Ishikawa (cell line): ENCODE results near the gene OMA1.

ENCODE experiments used
- CEBPB ChIP-seq: IDR thresholded peaks from 2 replicates; pipeline ENCODE4 v1.6.1; 2012
- EGR1 ChIP-seq: IDR thresholded peaks from 2 replicates; pipeline ENCODE4 v1.6.1; 2012
- EP300 ChIP-seq: IDR thresholded peaks from 2 replicates; pipeline ENCODE4 v1.6.1; 2012; ENCODE audit warnings: borderline replicate concordance
- FOXM1 ChIP-seq: IDR thresholded peaks from 2 replicates; pipeline ENCODE4 v1.6.1; 2012; ENCODE audit warnings: low read depth, borderline replicate concordance
- MAX ChIP-seq: IDR thresholded peaks from 2 replicates; pipeline ENCODE4 v1.6.1; 2012
- NFIC ChIP-seq: IDR thresholded peaks from 2 replicates; pipeline ENCODE4 v1.6.1; 2012
- RAD21 ChIP-seq: IDR thresholded peaks from 2 replicates; pipeline ENCODE4 v1.6.1; 2012; ENCODE audit warnings: low read depth
- REST ChIP-seq: IDR thresholded peaks from 2 replicates; pipeline ENCODE4 v1.6.1; 2012; ENCODE audit warnings: low read depth, mild to moderate bottlenecking
- TAF1 ChIP-seq: IDR thresholded peaks from 2 replicates; pipeline ENCODE4 v1.6.1; 2012; ENCODE audit warnings: low read depth, mild to moderate bottlenecking
- TCF12 ChIP-seq: IDR thresholded peaks from 2 replicates; pipeline ENCODE4 v1.6.1; 2012; ENCODE audit warnings: low read depth
- TEAD4 ChIP-seq: IDR thresholded peaks from 2 replicates; pipeline ENCODE4 v1.6.1; 2012
- USF1 ChIP-seq: IDR thresholded peaks from 2 replicates; pipeline ENCODE4 v1.6.1; 2012
- YY1 ChIP-seq: IDR thresholded peaks from 2 replicates; pipeline ENCODE4 v1.6.1; 2012; ENCODE audit warnings: low read depth
- ZBTB7A ChIP-seq: IDR thresholded peaks from 2 replicates; pipeline ENCODE4 v1.6.1; 2012; ENCODE audit warnings: low read depth

- no peak for TF ChIP-seq YY1
- TF ChIP-seq REST = no peak
- TF ChIP-seq EP300 = no peak
- TF ChIP-seq RAD21 = no peak
- no peak for TF ChIP-seq EGR1
- no peak for TF ChIP-seq MAX
- no peak for TF ChIP-seq NFIC
- TF ChIP-seq USF1 = no peak
- no peak for TF ChIP-seq TEAD4
- TF ChIP-seq ZBTB7A = no peak
- no peak for TF ChIP-seq TCF12
- no peak for TF ChIP-seq TAF1
- TF ChIP-seq CEBPB = no peak
- TF ChIP-seq FOXM1 = no peak
Measured at GRCh38 chr1:58528518-58528917, 18.0 kb downstream of the OMA1 start.
